Suppressor macrophage treated with lipopolysaccharide for 1 hour (primary cell): ENCODE data around the gene AAMP.

Experiments
- DNase-seq, 3 donors: peaks; one replicate each; pipeline ENCODE4 v3.0.0-alpha.2; 2020 to 2022

The AAMP gene

DNA sequence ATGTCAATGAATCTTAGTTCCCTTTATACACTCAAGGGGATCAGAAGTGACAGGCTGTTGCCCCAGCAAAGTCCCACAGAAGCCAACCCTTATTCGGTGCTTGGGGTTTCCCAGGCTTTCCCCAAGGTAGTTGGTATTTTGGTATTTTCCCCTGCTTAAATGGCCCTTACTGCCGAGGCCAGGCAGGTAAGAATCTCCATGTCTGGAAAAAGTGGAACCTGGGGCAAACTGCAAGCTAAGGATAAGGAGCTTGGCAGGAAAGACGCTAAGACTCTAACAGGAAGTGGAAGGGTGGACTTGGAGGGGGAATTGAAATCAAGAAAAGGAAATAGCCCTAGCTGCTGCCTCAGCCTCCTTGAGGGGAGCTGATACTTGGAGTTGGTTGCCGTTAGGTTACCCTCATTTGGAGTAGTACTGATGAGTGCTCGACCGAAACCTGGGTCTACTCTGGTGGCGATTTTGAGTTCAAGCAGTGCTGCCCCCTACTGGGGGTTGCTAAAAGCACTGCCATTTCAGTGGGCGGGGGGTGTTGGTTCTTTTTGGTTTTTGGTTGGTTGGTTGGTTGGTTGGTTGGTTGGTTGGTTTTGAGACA, 12.5 kb downstream of the AAMP start:
- DNase-seq = peak; percentile 80 to 89 (median 88)

DNA sequence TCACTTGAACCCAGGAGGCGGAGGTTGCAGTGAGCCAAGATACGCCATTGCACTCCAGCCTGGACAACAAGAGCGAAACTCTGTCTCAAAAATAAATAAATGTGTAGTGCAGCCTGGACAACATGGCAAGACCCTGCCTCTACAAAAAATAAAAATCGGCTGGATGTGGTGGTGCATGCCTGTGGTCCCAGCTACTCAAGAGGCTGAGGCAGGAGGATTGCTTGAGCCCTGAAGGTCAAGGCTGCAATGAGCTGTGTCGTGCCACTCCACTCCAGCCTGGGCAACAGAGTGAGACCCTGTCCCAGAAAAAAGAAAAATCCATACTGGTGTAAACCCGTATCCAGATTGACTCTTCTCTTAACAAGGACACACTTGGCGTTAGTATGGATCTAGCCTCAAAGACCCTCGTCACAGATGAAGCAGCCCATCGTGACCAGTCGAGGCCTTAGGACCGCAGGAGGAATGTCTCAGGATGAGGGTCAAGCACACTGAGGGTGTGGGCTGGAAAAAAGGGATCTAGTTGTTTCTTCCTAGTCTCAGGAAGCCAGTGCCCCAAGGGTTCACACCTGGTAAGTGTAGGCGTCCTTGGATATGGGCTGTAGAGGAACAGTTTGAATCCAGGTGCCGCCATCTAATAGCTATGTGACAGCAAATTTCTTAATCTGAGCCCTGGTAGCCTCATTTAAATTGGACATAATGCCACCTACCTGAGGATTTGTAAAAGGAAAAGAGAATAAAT, 13.2 kb downstream of the AAMP start:
- DNase-seq = no peak

DNA sequence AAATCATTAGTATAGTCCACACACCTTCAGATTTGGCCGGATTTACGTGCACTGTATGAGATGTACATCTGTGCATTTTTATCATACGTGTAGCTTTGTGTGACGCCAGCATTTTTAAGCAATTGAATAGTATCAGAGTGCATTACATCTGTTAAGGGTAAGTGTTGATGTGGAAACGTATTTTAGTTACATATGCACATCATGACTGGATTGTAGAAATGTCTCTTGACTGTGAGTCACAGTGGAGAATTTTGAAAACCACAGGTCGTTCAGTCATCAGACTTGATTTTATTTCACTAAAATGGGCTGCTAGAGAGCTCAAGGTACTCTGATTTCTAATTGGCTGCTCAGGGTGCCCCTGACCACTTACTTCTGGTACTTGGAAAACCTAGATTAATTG, 14.5 kb downstream of the AAMP start:
- peak; percentile 54 to 85 (median 82) for DNase-seq

DNA sequence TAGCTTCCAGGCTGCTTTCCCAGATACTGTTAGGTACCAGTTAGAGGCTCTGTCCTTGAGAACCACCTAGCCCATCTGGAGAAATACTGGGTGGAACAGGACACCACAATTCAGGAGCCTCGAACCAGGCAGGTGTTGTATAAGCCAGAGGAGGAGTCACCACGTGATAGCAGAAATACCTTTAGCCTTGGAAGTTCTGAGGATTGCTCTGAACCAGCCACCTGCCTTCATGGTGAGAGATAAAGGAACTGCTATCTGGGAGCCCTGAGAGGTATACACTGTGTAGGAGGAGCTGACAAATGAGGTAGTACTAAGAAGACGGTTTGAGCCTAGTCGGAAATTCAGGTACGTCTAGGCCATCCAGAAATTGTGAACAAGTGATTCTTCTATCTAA, 16.7 kb downstream of the AAMP start:
- no peak for DNase-seq

DNA sequence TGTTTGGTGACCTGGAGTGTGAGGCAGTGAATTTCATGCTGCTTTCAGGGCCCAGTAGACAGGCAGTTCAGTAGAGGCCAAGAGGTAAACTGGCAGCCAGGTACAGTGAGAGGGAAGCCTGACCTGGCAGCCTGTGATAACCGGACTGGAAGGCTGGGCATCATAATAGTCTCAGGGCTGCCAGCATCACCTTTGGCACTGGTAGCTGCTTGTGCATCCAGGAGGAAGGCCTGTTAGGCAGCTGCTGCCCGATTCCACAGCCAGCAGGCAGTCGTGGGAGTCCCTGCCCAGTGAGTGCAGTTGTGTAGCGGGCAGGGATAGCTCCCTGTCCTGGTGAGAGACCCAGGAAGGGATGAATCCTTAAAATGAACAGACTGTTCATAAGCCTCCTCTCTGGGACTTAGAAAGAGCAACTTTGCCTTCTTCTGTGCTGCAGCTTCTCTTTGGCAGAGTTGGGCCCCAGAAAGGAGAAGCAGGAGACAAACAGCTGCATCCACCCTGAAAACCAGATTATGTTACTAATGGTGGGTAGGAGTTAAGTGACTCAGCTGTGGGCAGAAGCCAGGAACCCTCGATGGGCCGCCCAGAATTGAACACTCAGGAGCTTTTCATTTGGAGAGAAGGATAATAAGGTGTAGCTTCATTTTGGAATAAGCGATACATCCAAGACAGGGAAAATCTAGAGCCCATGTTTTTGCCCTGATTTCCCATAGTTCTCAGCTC, 17.3 kb downstream of the AAMP start:
- DNase-seq = peak; percentile 75 to 85 (median 84)

DNA sequence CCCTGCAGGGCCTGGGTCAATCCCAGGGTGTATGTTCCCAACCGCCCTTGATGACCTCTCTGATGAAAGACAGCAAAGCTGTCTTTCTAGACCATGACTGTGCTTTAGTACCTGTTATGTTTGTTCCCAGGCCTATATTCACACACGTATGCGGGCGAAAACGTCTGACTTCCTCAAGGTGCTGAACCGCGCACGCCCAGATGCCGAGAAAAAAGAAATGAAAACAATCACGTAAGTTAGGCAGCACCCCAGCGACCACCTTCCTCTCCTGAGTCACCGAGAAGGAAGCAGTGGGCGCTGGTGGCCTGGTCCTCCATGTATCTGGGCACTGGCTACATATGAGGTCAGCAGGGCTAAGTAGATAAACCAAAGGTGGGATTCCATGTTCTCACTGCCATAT, 20.2 kb downstream of the AAMP start:
- peak in 1 of 3 donors; percentile 18 for DNase-seq

DNA sequence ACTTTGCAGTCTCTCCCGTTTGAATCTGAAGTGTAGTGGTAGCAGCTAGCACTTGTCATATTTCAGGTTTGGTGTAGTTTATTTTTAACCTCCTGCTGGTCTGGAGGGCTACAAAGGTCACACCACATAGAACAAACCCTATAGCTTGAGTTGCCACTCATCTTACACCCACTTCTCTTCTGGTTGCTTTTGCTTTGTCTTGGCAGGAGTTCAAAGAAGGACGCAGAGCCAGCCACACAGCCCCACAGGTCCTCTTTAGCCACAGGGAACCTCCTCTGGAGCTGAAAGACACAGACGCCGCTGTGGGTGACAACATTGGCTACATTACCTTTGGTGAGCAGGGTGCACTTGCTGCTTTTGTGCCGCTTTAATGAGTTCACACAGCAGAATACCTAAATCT, 24.7 kb downstream of the AAMP start:
- no peak for DNase-seq

DNA sequence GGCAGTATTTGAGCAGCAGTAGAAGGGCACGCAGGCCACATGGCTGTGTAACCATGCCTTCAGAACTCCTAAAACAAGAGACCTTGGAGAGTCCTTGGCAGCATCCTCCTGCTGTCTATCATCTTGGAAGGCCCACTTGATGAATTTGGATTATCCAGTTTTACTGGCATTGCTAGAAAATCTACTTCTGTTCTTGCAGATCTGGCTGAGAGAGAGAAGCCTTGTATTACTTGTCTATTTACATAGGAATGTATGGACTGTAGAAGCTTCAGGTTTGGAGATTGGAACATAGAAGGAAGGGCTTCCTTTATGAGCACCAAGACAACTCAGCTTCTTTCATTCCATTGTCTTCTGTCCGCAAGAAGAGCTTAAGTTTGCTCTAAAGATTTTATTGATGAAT, 25.3 kb downstream of the AAMP start:
- no peak for DNase-seq

DNA sequence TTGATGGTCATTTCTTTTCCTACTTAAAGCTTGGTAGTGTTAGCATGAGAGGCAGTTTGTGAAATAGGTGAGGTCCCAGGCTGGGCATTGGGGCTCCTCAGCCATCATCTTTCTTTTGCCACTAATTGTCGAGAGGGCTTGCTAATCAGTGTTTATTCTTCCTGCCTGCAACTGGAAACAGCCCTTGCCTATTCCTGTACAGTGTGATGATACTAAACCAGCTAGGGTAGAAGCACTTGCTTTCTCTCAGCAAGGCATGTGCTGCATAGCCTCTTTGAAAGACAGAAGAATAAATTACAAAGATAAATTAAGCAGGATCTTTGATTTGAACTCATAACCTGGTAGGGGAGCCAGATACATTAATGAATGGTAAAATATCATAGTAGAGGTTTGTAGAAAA, 25.7 kb downstream of the AAMP start:
- DNase-seq = no peak

DNA sequence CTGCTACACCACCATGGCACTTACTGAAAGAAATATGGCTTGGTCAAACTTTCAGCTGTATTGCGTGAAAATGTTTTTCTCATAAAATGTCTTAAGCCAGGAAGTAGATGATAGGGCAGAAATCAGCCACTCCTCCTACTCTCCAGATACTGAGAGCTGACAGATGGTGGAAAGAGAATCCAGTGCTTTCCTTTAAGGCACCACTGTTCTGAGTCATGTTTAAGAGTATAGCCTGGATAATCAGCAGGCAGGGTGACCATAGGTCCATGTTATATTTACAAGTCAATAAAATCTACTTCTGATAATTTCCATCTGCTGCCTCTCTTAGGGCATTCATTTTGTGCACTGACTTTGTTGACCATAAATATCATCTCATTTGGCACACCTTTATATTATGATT, 31.1 kb downstream of the AAMP start:
- DNase-seq = no peak

DNA sequence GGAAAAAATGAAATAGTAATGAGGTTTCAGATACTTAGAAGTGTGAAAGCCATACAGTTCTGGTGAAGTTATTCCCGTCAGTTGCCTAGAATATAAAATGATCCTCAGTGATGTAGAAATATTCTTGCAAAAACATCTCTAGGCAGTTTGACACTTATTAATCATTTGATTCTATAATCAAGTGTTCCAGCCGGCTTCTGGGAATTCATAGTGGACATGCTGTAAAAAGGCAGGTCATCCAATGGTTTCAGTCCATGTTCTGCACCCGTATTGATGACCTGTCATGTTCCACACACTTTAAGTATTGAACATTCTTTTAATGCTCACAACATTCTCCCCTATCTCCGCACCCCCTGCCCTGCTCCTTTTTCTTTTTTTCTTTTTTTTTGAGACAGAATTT, 33.1 kb downstream of the AAMP start:
- no peak for DNase-seq

DNA sequence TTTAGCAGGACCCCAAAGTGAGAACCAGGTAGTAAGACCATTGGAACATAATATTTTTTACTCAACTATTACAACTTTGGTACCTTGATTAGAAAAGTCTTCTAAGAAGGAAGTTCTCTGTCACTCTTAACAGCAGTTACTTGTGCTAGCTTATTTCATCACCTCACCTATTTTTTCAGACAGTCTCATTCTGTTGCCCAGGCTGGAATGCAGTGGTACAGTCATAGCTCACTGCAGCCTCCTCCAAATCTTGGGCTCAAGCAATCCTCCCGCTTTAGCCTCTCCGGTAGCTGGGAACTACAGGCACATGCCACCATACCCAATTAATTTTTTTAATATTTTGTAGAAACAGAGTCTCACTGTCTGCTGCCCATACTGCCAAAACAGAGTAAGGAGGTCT, 34.9 kb downstream of the AAMP start:
- DNase-seq = no peak

DNA sequence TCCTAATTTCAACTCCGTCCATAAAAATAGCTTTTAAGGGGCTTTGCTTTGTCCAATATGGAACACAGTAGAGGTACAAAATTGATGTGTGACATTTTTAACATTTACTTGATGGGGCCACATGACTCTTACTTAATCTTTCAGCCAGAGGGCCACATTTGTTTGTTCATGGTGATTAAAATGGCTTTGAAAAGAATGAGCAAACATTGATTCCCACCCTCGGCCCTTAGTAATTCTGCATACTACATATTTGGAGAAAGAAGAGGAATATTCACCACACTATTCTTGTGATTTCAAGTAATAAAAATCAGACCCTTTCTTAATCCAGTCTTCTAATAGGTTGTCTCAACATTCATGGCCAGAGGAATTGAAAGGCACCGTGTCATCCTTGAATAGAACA, 35.4 kb downstream of the AAMP start:
- DNase-seq = no peak

DNA sequence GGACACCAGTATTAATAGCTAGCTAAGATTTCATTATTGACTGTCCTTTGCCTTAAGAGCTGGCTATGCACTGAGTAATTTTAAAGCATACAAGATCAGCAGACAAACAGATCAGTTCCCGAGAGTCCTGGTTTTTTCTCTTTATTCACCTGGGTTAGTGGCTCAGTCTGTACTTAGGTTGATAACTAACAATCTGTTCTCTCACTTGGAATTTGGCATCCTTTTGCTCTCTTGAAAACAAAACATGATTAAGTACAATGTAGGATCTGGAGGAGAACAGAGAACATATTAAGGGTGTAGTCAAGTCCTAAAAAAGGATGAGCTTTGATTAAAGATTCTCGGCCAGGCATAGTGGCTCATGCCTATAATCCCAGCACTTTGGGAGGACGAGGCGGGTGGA, 36.4 kb downstream of the AAMP start:
- no peak for DNase-seq

DNA sequence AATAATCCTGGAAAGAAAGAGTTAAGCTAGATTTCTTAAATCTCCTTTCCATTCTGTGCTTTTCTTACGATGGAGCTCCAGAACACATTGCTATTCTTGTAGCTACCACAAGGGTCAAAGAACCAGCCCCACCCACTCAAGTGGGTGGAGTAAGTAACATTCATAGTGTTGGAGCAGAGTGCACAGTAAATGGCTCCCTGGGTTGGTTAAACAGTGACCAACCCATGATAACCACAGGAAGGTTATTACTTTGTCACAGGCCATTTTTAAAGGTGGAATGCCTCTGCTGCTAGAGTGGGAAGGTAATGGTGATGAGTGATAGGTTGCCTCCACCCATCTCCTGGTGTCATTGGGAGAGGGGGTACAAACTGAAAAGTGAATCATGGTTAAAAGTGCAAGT, 39.1 kb downstream of the AAMP start:
- DNase-seq = peak; percentile 56 to 62 (median 59)

DNA sequence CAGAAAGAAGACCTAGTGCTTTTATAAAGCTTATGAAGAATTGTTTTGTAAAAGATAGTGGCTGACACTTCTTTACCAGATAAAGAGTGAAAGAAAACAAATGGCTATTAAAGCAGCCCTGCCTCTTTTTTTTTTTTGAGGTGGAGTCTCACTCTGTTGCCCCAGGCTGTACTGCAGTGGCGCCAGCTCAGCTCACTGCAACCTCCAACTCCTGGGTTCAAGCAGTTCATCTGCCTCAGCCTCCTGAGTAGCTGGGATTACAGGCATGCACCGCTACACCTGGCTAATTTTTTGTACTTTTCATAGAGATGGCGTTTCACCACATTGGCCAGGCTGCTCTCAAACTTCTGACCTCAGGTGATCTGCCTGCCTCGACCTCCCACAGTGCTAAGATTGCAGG, 40.1 kb downstream of the AAMP start:
- DNase-seq = no peak

DNA sequence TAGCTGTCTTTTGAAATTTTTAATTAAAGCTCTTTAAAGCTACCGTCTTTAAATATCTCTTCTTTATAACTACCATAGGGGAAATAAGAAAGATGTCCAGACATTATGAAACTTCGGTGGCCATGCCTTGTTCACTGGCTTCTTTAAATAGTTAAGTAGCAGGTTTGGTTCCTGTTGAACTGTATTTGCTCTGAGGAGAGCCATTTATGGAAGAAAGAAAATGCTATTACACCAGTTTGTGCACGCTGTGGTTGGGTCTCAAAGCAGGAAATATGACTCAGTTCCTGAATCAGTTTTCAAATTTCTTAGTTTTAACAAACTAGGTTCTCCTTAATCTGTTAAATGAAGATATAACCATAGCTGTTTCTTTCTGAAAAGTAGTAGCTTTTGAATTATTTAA, 40.7 kb downstream of the AAMP start:
- DNase-seq = peak; percentile 68 to 88 (median 83)

DNA sequence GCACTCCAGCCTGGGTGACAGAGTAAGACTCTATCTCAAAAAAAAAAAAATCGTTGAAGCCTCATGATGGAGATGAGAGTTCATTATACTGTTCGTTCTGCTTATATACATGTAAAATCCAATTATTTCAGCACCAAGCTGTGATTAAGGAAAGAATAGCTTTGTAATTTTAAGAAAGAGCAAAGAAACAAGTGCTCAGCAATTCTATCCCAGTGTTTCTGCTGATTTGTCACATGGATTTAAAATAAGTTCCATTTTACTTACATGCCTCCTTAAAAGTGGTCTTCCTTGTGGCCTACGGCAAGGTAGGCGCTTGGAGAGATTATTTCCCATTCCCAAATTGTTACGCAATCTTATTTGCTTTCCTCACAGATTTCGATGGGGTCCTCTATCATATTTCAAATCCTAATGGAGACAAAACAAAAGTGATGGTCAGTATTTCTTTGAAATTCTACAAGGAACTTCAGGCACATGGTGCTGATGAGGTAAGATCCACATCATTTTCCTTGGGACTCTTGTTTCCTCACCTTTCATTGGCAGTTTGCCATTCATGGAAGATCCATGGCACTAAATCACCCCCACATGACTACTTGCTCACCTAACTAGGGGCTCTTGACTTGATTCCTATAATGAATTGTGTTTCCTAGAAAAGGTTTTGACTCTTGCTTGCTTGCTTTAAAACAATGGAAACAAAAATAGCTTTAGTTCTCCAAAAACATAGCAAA, 41.4 kb downstream of the AAMP start:
- peak in 2 of 3 donors; percentile 33 to 56 for DNase-seq

DNA sequence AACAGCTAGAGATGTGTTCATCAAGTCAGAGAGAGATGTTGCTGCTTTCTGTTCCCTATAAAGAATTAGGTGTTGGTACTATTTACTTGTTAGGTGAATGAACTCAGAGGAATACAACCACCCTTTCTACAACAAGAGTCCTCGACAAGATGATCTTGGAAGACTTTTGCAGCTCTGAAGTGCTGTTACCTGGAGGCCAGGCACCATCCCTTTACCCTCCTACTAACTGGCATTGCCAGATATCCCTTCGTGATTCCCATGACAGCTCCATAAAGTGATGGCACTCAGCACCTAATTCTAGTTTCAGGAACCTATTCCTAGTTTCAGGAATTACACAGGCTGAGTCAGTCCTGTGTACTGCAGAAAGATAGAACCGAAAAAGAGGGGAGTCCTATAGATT, 43.0 kb downstream of the AAMP start:
- no peak for DNase-seq

DNA sequence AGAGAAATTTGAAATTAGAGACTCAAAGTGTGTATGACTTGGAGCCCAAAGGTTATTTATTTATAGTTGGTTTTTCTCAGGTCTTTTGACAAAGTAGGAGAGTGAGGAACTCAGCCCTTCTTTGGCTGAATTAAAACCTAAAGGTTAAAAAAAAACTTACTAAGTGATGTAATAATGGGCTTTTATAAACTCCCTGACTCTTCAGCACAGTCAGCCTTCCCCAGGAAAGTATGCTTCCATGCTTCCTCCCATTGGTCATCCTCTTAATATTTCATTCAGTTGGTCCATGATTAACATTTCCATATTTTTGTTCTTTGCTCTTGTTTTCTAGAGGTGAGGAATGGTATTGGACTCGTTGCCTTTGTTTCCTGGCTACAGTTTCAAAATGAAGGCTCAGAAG, 45.8 kb downstream of the AAMP start:
- peak; percentile 63 to 80 (median 78) for DNase-seq

DNA sequence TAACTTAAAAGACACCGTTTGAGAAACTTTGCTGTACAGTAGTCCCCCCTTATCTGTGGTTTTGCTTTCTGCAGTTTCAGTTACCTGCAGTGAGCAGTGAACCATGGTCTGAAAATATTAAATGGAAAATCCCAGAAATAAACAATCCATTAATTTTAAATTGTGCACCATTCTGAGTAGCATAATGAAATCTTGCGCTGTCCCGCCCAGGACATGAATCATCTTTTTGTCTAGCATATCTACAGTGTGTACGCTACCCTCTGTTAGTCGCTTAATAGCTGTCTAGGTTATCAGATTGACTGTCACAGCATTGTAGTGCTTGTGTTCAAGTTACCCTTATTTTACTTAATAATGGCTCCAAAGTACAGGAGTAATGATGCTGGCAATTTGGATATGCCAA, 46.9 kb downstream of the AAMP start:
- DNase-seq = peak; percentile 33 to 59 (median 44)

DNA sequence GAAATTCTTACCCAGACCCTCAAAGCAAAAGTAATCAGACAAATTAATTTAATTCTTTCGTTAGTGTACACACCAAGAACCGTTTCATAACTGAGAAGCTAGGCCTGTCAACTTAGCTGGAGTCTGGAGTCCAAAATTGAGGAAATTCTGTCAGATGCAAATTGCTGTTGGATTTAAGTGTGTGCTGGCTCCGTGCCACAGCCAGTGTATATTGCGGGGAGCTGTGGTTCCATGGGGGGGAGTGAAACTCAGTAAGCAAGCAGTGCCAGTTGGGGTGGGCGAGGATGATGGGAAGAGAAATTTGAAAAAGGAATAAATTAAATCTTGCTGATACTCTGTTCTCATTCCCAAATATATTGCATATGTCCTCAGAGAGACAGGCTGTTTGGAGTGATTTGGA, 48.9 kb downstream of the AAMP start:
- DNase-seq = peak in 2 of 3 donors; percentile 38 to 47

DNA sequence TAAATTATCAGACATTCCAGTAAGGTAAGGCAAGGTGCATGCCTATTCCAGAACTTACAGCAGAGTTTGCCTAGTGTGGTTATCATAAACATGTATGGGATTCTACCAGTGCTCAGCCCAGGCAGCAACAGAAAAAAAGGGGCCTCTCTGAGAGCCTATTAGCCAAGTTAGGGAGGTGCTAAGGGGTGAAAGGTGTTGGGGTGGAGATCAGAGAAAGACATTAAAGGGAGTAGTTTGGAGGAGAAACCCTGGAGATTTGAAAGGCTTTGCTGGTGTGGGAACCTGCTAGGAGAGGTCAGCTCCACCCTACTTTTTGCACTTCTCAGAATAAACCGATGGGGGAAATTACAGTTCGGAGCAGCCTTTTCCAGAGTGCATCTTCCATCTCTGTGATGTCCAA, 50.0 kb downstream of the AAMP start:
- DNase-seq = peak in 1 of 3 donors; percentile 13
